RKO (cell line): Measurements from ENCODE around the gene OXNAD1.
"Not testable (repeated sequence)": the region's sequence is repeated elsewhere in the genome, so short reads cannot be mapped to it uniquely, and the experiment has no call there.

ENCODE experiments used
- DNase-seq: peaks from one replicate; pipeline ENCODE4 v3.0.0-alpha.2; 2016; ENCODE audit warnings: low spot score

OXNAD1 gene

DNA sequence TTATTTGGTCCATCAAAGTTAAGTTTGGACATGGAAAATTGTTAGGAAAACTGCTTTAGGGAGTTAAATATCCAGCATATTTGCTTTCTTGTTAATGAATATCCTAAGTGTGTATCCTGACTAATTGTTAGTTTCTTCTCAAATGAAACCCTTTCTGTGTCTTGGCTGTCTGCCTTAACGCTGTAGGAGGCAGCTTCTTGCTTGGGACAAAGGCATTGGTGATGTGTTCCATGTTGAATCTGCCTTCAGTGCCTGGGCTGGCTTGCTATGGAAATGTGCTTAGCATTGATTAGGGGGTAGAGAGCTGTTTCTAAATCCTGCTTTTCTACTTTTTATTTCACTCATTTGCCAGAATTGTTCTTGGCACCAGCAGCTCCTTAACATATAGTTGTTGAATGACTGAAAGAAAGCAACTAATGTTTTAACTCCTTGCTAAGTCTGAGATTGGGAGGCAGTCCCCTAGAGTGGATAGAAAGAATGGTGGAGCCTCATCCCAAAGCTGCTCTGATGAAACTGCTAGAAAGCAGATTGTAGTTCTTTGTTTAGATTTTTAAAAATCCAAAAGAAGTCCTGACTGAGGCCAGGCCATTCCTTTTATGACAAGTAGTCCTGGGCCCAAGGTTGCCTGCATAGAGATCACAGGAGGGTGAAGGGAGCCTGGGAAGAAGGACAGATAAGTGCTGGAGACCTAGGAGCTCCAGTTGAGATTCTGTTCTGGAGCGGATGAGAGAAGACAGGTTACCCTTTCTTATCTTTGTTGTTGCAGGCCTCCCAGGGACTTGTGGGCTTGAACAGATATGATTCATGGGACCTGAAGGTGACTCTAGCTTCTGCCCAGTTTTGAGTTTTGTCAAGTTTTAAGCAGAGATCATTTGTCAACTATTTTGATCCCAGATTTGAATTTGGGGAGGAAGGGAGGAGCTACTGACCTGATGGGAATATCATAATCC lies 39.3 kb downstream of the OXNAD1 start:
- DNase-seq: no peak

DNA sequence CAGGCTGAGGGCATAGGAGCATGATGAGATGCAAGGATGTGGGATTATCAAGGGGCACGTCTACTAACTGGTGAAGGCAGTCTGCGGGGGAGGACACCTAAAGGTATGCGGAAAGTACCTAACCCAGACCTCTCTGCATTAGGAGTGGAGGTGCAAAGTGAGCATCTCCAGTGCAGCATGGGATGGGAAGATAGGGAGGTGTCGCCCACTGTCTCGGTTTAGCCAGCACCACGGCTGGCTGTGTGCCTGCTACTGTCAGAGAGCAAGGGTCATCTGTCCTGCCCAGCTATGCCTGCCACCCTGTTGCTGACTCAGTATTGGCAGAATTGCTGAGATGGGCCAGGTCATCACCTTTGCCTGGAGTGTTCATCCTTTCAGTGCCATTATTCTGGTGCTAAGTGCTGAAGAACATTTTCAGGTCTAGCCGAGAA lies 40.1 kb downstream of the OXNAD1 start:
- DNase-seq: no peak

DNA sequence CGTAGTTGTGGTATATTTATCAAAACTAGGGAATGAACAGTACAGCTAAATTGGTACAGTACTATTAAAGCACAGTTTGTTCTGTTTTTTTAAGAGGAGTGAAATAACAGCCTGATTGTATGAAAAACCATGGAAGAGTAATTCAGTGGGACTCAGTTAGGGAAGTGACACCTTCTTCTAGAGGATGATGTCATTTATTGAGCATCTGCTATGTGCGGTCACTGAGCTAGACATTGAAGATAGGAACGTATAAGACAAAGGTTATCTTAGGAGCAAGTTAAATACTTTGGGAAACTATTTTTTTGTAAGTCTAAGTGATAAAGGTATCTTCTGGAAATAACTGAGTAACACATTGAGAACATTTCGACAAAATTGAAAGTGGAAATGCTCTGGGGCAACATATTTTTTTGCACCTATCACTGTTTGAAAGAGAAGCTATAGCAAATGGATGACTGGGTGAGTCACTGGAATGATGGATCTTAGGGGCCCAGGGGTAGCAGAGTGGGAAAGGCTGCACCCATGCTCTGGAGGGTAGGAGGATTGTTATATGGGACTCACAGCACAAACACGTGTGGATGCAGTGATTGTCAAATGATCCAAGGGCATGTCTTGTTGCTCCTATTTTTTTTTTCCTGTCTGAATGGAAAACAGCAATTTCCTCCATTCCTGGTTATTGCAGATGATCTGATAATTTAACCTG lies 43.0 kb downstream of the OXNAD1 start:
- DNase-seq: no peak

DNA sequence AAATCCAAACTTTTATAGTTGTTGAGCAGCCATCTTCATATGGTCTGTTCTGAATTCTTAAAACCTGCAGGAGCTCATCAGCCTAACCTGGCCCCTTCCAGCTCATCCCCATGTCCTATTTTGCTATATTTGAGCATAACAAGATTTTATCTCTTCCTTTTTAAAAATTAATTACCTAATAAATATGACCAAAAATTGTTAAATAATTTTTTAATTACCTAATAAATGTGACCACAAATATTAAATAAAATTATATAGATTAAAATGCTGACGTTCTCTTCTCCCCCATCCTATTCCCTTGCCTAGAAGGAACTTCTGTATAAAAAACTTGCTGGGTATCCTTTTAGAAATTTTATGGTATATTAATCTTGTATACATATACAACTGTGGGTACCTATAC lies 43.7 kb downstream of the OXNAD1 start:
- DNase-seq: no peak

DNA sequence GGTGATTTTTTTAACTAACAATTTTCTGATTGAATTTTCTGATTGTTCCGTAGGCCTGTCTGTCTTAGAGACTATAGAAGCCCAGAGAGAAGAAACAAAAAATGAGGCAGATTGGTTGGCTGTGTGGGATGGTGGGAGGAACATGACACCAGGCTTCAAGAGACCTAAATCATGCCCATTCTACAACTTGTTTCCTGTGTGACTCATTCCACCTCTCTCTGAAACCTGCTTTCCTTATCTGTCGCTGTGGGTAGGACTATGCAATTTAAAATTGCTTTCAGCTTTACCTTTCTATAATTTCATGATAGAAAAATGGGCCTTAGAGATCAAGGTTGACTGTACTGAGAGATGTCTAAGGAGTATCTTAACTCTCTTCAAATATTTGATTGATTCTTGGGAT lies 44.5 kb downstream of the OXNAD1 start:
- peak; percentile 47 for DNase-seq

DNA sequence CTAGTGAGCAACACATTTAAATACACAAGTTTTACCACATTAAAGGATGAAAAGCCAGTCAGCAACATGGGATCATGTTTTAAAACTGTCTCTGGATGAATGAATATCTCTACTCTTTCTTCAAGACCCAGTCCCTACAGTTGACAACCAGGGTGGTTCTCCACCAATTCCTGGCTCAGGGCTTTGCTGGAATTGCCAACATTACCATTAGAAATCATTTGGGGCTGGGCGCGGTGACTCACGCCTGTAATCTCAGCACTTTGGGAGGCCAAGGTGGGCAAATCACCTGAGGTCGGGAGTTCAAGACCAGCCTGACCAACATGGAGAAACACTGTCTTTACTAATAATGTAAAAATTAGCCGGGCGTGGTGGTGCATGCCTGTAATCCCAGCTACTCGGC lies 45.5 kb downstream of the OXNAD1 start:
- DNase-seq: not testable (repeated sequence)

DNA sequence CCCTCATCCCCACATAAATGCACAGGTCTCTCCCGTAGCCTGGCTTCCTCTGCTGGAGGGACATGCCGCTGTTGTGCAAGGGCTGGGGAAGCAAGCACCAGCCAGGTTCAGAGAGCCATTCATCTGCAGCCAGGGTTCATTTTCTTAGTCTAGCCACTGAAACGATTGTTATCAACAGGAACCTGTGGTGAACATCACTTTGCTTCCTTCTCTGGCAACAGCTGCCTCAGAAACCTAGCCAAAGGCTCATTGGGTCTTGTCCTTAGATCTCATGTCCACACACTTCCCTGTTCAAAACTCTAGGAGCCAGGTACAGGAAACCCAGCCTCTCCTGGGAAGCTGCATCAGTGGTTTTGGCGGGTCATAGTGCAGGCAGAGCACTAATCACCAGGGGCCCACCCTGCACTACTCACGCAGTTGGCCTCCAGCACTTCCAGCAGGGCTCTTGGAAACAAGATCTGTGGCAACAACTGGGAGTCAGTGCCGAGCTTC lies 47.0 kb downstream of the OXNAD1 start:
- no peak for DNase-seq

DNA sequence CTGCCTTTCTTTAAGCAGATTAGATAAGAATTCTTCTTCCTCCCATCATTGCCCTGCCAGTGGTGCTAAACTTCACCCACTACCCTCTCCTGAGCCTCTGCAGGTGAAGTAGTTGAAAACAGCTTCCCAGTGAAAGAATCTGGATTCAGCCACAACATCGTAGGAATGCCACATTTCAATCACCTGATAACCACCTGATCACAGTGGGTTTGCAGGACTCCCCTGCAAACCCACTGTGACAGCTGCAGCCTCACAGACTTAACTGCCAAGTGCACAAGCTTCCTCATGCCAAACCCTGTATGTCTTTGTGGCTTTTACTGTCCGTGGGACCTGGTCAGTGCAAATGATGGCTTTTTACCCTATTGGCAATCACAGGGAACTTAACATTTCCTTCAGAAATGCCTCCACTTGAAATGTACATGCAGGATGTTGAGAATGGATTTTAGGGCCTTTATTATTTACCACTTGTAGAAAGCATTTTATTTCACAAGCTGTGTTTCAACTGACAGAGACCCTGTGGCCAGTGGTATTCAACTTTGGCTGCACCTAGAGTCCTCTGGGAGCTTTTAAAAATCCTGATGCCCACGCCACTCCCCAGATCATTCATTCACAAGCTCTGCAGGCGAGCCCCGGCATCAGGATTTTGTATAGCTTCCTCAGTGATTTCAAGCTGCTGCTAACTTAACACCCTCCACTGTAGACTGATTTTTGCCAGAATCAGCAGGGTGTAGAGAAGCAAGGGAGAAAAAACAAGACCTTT lies 49.1 kb downstream of the OXNAD1 start:
- no peak for DNase-seq

DNA sequence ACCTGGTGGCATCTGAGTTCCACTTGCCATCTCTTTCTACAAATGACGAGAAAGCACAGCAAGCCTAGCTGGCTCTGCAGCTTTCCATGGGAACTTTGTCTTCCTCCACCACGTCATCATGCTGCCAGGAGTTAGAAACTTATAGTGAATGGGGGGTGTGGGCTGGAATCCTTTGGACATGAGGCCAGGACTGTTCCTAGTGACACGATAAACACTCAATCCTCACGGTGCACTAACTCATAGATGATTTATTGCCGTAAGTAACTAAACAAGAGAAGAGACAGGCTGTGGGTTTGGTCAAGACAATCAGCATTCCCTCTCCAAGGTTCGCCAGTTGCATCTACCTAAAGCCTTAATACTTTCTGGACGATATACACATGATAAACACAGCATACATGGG lies 50.6 kb downstream of the OXNAD1 start:
- no peak for DNase-seq

DNA sequence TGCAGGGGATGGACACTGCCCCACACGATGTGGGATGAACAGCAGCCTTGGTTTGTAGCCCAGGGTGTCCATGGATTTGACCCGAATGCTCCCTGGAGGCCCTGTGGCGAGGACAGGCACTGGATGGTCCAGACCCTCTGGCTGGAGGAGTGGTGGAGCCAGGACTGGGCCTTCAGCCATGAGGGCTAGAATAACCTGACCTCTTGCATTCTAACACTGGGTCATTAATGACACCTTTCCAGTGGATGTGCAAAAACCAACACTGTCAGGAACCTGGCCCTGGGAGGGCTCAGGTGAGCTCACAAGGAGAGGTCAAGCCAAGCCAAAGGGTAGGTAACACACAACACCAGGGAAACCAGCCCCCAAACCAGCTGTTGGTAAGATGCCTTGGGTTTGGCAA lies 51.4 kb downstream of the OXNAD1 start:
- no peak for DNase-seq

DNA sequence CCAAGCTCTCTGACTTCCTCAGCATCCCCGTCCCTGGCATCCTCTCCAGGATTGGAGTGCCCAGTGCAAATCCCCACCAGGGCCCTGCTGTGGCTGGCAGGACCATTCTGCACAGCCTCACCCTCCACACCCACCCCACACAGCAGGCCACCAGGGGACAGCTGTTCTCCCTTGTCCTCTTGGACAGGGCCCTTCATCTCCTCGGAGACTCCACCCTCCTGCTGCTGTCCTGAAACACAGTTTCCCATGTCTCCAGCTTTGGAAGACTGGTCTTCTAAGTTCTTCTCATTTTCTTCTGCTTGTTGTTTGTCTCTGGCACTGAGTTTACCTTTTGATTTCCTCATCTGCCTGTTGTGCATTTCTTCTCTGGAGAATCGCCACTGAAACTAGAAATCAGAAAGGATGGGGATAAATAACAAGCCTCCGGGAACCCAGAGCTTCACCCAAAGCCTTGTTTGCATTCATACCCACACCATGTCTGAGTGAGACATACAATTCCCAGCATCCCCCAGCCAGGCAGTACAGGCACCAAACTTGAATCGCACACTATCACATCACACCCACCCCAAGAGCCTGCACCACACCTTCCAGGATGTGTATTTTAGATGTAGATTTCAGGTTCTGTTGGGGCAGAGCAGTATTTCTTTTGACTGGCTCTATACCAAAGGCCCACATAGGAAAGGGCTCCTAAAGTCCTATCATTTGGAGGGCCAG lies 52.0 kb downstream of the OXNAD1 start:
- no peak for DNase-seq

DNA sequence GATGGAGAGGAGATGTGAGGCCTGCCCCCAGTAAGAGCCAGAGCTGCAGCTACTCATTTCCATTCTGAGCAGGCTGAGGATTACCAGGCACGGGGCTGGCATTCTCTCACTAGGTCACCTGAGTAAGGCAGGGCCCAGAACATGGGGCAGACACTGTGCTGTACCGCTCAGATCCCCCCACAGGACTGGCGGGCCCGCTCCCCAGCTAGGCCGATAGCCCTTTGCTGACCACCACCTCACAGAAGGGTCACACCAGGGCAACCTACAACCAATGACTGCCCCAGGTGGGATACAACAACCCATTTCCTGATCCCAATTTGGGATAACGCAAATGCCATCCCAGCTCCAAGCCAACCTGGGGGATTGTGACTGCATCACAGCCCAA lies 52.5 kb downstream of the OXNAD1 start:
- no peak for DNase-seq

DNA sequence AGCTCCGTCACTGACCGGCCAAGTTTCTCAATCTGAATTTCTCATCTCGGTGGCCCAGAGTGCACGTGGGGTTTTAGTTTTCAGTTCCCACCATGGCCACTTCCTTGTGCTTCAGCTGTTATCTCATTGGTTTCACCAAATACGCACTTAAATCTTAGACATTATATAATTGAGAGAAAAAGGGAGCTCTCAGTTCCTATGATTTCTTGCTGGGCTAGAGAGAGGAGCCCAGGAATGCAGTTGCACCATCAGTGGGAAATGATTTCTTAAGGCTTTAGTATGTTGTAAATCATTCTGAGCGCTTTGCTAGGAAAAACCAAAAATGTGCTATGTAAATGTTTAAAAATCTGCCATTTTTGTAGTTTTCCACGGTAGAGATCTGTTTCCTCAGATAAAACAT lies 53.2 kb downstream of the OXNAD1 start:
- DNase-seq: no peak

DNA sequence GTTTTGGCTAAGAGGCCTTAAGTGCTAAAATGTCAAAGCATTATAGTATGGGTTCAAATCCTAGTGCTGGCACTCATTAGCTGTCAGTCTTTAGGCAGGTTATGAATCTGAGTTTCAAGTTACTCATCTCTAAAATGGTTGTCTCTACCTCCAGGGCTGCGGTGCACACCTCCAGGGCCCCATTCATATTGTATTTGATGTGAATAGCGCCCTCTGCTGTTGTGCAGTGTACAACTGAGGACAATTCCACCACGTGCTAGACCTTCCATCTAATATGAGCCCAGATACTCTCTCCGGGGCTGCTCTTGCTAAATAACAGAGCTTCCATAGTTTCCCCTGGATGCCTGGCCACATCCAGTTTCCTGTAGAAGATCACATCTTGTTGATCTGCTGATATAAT lies 54.3 kb downstream of the OXNAD1 start:
- no peak for DNase-seq

DNA sequence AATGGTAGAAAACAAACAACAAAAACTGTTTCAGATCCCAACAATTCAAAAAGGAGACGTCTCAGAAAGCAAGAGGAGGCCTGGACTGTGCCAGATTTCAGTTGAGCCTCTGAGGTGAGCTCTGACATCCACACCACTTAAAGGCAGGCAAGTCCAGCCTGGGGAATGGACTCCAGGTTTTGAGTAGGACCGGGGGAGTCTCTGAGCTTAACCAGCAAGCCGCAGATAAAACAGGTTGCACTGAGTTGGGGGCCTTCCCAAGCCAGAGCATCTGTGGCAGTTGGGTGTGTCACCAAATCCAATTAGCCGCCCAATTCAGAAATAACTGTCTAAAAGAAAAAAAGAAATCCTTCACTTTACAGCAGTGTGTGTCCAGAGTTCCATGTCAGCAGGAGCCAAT lies 54.7 kb downstream of the OXNAD1 start:
- no peak for DNase-seq

DNA sequence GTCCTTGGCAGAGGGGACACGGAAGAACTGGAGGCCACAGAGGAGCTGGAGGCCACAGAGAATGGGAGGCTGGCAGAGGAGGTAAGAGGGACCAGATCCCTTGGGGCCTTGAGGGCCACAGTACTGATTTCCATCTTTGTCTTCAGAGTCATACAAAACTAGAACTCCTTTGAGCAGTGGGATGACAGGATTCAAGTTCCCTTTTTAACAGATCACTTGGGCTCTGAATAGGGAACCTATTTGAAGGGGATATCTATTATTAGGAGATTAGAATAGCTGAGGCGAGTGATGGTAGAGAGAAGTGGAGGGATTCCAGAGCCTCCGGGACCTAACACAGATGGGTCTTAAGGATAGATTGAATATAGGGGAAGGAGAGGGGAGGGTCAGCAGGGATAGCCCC lies 55.7 kb downstream of the OXNAD1 start:
- DNase-seq: no peak

DNA sequence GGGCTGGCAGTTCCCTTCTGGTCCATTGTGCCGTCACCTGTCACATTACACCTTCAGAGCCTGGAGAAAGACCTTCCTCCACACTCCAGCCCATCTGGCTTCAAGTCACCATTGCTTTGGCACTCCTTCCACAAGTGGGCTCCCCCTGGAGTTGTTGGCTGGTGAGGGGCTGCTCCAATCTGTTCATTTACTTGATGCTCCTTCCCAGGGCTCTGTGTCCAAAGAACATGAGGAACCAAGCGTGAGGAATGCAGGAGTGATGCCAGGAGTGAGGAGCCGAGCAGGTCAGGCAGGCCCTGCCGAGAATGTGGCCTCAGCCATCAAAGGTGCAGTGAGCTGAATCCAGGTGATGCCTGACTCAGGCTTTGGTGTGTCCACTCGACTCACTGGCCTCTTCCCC lies 57.2 kb downstream of the OXNAD1 start:
- DNase-seq: no peak

DNA sequence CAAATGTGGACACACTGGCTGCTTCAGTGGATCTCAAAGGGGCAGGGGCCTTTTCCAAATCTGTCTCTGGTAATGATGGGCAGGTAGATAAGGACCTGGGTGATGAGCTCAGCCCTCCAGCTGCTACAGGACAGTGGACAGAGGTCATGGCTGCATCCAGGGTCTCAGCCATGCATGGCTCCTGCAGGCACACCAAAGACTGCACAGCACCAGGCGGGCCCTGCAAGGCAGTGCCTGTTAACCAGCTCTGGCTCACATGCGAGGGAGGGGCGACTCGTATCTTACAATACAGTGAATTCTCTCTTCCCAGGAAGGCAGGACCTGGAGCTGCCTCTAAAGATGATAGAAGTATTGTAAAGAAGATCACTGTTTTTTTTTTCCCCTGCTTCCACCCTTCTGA lies 58.7 kb downstream of the OXNAD1 start:
- DNase-seq: no peak

DNA sequence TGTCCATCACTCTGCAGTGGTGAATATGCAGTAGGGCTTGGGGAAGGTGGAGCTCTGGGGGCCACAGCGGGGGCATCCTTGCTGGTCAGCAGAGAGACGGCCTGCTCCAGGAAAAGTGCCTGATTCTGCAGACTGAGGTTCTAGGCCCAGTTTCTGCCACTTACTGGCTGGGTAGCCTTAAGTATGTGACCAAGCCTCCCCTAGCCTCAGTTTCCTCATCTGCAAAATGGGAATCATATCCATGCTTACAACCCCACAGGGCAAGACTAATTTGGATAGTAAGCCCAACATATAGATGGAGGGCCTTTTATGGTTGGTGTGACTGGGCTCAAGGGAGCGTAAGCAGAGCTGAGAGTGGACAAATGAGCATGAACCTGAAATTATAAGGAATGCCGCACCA lies 60.8 kb downstream of the OXNAD1 start:
- DNase-seq: no peak

DNA sequence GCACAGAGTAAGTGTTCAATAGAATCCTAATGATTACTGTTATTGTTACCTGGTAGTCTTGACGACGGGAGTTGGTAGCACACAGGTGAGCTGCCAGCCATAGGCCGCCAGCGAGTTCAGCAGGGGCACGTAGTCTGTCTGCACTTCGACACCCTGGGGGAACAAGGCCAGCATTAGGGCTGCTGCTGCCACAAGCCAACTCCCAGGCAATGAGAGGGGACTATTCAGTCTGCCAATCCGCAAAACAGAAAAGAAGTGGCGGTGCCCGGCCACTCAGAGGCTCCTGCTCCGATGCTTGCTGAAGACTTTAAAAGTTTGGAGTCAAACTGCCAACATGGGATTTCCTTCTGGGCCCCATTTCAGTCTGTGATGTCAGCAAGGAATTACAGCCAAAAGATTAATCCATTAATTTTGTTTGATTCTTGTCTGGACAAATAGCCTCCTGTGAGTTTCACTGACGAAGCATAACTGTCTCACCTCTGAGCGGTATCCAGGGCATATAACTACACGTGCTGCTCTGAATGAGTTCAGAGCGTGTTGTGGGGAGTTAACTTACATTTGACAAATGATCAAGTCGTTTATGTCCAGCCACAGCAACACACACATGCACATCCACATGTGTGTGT lies 61.8 kb downstream of the OXNAD1 start:
- DNase-seq: no peak

DNA sequence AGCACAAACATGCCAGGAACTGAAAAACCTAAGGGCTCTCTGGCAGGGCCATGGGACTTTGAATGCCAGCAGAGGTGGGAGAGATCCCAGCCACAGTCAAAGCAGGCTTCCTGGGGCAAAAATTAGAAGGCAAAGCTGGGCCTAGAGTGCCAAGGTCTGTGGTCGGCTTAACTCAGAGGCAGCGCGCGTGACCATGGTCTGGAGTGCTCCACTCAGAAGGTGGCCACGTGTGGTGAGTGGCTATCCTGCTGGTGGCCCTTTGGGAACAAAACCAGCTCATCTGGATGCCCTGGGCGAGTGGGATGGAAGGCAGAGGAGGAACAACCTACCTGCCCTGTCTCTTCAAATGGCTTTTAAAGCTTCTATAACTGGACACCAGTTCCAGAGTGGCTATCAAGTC lies 63.1 kb downstream of the OXNAD1 start:
- no peak for DNase-seq
